ENCODE data around the gene MARCHF11.

The MARCHF11 gene

GRCh38 chr5:16134204-16134603, 45.4 kb downstream of the MARCHF11 start:
- no peak for DNase-seq (ENCODE audit: low read depth)

DNA sequence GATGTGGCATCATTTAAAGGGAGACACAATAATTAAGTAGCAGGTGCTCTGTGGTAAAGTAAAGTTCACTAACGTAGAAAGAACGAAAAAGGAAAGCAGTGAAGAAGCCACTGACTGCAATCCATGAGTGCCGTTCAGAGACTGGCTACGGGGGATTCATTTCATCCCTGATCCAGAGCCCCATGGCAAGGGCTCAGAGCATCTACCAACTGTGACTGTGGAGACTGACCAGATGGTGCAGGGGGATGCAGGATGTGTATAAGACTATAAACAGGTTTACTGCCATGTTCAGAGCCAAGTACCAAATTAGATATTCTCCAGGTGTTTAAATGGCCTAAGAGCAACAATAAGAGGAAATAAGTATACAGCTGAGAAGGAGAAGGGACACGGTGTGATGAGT, 47.7 kb downstream of the MARCHF11 start:
- no peak for DNase-seq (ENCODE audit: low read depth)

DNA sequence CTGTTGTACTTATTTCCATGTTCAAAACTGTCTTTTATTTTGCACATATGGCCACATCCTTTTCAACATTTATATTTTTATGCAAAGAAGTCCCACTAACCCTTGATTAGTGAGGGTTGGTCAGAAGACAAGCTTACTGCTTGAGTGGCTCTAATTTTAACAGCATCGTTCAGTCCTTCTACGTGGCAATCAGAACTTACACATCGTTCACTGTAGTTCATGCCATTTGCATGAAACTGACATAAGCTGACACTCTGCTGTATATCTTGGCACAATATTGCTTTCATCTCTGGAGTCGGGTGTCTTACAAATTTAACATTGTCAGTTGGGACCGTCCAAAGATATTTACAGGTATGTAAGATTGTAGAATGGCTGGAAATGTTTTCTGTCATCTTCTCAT, 50.6 kb downstream of the MARCHF11 start:
- DNase-seq (ENCODE audit: low read depth): no peak

DNA sequence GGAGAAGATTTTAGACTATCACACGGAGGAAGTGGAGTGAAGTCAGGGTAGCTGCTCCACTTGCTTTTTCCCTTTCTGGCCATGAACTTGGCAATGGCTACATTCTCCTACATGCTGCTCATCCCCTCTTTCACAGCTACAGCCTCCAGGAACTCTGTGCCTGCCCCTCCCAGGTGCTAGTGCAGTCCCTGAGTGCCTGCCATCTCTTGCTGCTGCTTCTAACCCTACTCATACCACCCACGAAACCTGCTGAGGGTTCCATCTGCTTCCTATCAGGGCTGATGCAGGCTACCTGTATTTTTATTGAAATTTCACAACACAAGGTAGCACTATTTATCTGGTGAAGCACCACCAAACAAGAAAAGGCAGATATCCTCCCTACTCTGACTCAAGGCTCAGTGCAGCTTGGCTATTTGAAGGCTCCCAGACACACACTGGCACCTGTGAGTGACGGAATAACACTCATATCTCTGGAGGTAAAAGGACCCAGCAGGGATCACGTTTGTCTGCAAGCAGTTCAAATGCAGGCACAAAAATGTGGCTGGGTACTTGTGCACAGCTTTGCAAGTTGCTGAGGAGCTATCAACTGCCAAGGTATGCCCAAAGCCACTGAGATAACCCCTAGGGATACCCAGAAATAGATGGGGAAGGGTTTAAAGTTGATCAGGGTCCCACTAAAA, 51.6 kb downstream of the MARCHF11 start:
- DNase-seq (ENCODE audit: low read depth): no peak

DNA sequence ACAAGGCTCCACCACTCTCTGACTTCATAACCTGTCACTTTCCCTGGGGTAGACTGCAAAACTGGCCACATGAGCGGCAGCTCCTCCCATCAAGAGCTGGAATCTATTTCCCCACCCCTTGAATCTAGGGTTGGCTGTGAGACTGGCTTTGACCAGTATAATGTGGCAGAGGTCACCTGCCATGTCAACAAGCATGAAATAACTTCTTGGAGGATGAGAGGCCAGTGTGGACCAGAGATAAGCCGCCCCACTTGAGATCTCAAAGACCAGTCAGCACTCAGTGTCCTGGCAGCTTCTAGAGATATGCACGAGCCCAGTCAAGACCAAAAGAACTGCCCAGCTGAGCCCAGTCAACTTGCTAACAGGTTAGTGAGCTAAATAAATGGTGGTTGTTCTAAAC, 59.0 kb downstream of the MARCHF11 start:
- DNase-seq (ENCODE audit: low read depth): no peak

GRCh38 chr5:16119790-16120189, 59.8 kb downstream of the MARCHF11 start:
- DNase-seq (ENCODE audit: low read depth): no peak

DNA sequence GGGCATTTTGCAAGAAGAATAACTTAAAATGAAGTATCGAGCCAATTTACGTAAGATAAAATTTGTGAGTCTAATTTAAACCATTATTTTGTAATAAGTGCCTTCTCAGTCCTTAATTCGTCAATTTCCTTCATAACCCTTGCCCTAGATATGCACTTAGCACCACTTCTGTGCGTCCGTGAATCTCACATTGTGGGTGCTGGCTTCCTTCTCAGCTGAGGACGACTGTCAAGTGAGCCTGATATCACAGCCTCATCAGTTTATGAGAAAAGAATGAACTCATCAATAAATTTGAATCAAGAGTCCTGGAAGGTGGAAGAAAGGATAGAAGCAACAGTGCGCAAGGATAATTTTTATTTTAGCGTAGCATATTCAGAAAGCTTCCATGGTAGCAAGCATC, 64.5 kb downstream of the MARCHF11 start:
- DNase-seq (ENCODE audit: low read depth): no peak

DNA sequence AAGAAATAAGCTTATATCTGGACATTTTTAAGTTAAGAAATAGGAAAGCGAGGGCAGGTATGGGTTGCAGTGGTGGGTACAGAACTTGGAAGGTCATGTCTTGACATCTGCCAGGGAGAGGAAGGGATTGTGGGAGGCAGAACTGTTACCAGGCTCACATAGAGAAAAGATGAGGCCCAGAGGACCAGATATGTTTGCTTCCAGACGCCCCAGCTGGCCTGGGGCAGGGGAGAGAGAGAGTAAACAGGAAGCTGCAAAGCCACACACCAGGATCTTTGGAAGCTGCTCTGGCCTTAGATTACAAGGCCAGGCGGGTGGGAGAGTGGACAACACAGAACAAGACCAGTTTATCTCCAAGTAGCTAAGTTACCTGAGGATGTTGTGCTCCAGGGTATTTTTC, 71.2 kb downstream of the MARCHF11 start:
- no peak for DNase-seq (ENCODE audit: low read depth)

DNA sequence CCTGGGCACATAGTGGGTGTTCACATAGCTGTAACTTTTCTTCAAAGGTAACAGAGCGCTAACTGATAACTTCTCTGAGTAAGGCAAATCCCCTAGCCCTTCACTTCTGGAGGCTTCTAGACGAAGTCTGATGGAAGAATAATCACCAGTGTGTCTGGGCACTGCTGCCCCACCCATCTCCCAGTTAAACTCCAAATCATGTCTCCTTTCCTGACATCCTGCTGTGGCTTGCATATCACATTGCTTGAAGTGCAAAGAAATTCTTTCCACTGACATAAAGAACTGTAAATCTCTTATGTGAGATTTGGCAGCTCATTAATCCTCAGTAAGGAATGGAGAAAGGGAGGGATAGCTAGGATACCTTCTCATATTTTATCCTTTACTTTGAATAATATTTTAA, 74.6 kb downstream of the MARCHF11 start:
- DNase-seq (ENCODE audit: low read depth): no peak

GRCh38 chr5:16095612-16096011, 84.0 kb downstream of the MARCHF11 start:
- no peak for DNase-seq (ENCODE audit: low read depth)

GRCh38 chr5:16090270-16090669, 89.3 kb downstream of the MARCHF11 start:
- DNase-seq (ENCODE audit: low read depth): no peak

GRCh38 chr5:16082982-16083381, 96.6 kb downstream of the MARCHF11 start:
- DNase-seq (ENCODE audit: low read depth): no peak

GRCh38 chr5:16082053-16082452, 97.5 kb downstream of the MARCHF11 start:
- DNase-seq (ENCODE audit: low read depth): peak; percentile 3

- DNase-seq (ENCODE audit: low read depth): no peak
Measured at GRCh38 chr5:16081376-16081955, 98.1 kb downstream of the MARCHF11 start.

- DNase-seq (ENCODE audit: low read depth): no peak
Measured at GRCh38 chr5:16076657-16077056, 102.9 kb downstream of the MARCHF11 start.

DNA sequence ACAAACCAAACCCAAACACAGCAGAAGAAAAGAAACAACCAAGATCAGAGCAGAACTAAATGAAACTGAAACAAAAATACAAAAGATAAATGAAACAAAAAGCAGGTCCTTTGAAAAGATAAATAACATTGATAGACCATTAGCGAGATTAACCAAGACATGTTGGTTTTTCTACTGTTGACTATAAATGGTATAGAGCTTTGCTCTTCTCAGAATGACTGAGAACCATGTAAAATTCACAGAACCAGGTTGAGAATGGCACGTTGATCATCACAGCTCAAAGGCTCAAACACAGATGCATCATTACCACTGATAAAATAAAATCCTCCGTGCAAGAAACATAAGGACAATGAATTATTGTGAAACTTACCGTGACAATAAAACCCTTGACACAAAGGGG, 105.2 kb downstream of the MARCHF11 start:
- no peak for DNase-seq (ENCODE audit: low read depth)

DNA sequence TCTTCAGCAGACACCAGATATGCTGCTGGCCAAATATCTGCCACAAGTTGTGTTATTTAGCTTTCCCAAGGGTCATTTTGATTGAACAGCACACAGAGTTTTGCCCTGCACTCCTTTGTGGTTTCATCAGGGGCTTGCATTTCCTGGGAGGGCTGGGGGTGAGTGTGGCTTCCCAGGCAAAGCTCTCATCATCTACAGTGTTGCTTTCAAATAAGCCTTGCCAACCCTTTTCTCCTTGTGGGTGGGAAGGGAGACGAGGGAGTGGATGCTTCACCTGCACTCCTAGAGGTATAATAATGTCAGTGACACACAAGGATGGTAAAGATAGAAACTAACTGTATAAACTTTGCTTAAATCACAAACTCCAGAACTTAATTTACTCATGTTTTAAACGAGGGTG, 107.0 kb downstream of the MARCHF11 start:
- no peak for DNase-seq (ENCODE audit: low read depth)

DNA sequence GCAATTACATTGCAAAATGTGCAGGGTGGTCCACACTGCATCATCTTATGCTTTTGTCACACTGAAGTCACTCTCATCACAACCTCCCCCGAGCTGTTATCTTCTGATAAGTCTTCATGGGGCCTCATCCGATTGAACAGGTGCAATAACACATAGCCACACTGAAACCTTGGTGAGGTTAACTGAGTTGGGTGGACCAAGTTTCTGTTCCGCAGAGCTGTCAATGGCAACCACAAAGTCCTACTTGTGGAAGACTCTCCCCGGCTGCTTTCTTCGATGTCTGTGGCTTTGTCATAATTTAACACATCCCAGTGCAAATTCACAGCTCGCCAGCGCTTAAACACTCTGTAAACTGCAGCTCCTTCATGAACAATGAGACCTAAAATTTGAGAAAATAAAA, 112.2 kb downstream of the MARCHF11 start:
- DNase-seq (ENCODE audit: low read depth): no peak

DNA sequence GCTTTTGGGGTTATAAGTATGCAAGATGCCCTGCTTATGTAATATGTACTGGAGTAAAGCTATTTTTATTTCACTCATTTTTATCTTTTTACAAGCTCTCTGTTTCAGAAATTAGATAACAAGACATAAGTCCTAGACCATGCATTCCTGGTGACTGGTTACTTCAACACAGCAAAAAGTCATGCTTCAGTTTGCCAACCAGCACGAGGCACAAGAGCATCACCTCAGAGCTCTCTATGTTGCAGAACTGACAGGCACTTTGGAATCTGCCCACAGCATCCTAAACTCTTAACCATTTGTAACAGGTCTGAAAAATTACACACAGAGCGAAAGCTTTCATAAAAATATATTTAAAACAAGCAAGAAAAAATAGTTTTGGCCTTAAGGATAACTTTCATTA, 112.8 kb downstream of the MARCHF11 start:
- no peak for DNase-seq (ENCODE audit: low read depth)

DNA sequence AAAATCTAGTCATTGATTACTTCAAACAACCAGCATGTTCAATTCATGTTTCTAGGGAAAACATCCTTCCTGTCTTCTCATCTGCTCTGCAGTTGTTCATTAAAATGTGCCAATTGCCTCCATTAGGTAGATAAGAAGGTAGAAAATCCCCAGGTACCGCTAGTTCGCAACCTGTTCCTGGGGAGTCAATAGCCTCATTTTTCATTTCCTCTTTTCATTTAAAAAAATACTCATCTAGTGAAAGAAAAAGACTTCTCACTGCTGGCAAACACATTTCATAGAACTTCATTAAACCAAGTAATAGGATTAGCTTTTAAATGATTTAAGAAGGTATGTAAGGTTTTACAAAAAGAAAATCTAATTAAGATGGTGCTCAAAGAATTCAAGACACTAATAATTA, 113.3 kb downstream of the MARCHF11 start:
- DNase-seq (ENCODE audit: low read depth): no peak

DNA sequence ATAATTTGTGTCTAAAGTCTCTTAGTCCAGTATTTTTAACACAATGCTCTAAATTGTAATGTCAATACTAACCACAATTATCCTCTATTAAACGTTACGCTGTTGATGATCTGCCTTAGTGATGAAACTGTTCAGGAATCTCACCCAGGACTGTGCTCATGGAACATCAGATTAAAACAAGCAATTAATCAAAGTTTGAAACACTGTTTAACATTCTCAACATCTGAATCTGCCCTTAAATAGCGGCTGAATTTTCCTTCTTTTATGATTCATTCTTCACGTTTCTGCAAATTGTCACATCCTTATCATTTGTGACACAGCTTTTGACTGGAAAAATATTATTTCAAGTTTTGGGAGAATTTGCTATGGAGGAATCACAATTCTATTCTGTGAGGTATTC, 113.8 kb downstream of the MARCHF11 start:
- DNase-seq (ENCODE audit: low read depth): no peak

GRCh38 chr5:16064135-16064893, 115.3 kb downstream of the MARCHF11 start:
- DNase-seq (ENCODE audit: low read depth): no peak

DNA sequence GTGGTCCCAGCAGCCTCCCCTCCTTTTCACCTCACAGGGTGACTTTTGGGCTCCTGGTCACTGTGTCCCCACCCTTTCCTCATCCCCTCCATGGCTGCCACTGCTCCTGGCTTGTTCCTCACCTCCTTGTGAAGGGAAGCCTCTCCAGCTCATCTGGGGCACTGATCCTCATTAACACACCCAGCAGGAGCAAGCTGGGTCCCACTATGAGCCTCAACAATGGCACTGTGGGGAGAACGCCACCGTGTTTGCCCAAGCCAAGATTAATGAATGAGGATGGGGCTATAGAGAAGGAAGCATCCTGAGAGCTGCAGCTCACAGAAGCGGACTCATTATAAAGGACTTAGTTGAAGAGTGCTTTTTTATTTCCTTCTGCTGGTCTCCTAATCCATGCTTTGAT, 118.4 kb downstream of the MARCHF11 start:
- no peak for DNase-seq (ENCODE audit: low read depth)

GRCh38 chr5:16057277-16057676, 122.3 kb downstream of the MARCHF11 start:
- no peak for DNase-seq (ENCODE audit: low read depth)
